Measurements from ENCODE around the gene ARPC2. TPM values are rescaled to one million over a fixed set of nuclear protein-coding genes. Genes with fewer than 3 reads are reported as not detected.

Gene ARPC2
- total RNA-seq, 1 experiment from 2014 or later = 213 TPM

DNA sequence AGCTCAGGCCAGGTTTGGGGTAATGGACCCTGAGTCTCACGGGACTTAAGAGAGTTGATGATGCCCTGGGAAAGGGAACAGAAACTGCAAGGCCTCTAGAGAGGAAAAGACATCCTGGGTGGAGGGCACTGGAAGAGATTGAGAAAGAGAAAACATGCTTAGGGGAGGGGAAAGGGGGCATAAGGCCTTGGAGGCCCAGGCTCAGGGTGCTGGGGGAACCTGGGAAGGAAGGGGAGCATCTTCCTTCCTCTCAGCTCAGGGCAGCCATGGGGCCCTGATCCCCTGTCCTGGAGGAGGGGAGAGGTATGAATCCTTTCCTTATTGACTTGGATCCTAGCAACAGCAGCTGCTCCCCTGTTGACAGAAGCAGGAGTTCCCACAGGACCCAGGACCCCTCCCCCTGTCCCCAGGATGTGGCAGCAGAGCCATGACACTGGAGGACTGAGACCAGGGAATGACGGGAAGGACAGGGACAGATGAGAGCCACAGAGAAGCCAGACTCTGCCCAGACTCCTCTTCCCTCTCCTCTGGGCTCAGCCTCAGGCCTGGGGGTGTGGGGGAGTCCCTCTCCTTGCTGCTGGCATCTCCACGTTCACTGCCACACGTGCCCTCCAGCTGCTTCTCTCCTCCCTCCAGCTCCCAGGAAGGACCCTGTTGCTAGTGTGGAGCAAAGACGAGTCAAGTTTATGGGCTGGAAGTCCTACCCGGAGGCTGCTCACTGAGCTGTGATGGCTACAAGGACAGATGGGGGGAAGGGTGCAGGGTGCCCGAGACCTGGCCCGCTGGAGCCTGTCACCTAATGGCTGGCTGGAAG is 44.6 kb downstream of the ARPC2 start:
- no peak for DNase-seq
- H3K79me2 ChIP-seq (ENCODE audit: low read length) = no peaks in the 10 kb centered on the region
- no TSS peak for BruUV-seq (replicated peaks)
- no peak overlapping the region for H3K27ac ChIP-seq (ENCODE audit: low read length)
- ChIA-PET CTCF (interaction anchor here (0.6 kb wide), 1 partner anchor 92 kb away, joined by 3 read pairs; no protein-coding TSS in a partner anchor), POLR2A (ENCODE audit: unreplicated experiment) (no interaction called here)
- intact Hi-C loops (cut with micrococcal nuclease) = no loop called here
- H3K4me3 ChIP-seq (ENCODE audit: low read length) = no peak overlapping the region
- peaks cover 7% of the 10 kb centered on the region for H3K36me3 ChIP-seq (ENCODE audit: low read depth, low read length)
- H3K9me3 ChIP-seq (ENCODE audit: low read length) = no peaks in the 10 kb centered on the region
- no peaks in the 10 kb centered on the region for H3K9me2 ChIP-seq (replicated peaks; ENCODE audit: low read length)
- TF ChIP-seq EZH2phosphoT487 (IDR thresholded peaks at IDR 0.05; ENCODE audit: borderline replicate concordance, low read length) = no peak
- no peak for TF ChIP-seq EZH2 (IDR thresholded peaks at IDR 0.05; ENCODE audit: low read length, unreplicated experiment)
- TF ChIP-seq, protein P1, sequence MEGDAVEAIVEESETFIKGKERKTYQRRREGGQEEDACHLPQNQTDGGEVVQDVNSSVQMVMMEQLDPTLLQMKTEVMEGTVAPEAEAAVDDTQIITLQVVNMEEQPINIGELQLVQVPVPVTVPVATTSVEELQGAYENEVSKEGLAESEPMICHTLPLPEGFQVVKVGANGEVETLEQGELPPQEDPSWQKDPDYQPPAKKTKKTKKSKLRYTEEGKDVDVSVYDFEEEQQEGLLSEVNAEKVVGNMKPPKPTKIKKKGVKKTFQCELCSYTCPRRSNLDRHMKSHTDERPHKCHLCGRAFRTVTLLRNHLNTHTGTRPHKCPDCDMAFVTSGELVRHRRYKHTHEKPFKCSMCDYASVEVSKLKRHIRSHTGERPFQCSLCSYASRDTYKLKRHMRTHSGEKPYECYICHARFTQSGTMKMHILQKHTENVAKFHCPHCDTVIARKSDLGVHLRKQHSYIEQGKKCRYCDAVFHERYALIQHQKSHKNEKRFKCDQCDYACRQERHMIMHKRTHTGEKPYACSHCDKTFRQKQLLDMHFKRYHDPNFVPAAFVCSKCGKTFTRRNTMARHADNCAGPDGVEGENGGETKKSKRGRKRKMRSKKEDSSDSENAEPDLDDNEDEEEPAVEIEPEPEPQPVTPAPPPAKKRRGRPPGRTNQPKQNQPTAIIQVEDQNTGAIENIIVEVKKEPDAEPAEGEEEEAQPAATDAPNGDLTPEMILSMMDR (conservative IDR thresholded peaks at IDR 0.05; ENCODE audit: low read depth, low read length) = no peak
- no peak for ATAC-seq
- H4K20me1 ChIP-seq (ENCODE audit: low read length) = no peaks in the 10 kb centered on the region
- H3K4me2 ChIP-seq (ENCODE audit: low read length) = no peak overlapping the region
- H3F3A ChIP-seq (ENCODE audit: low read length, unreplicated experiment) = no peaks in the 10 kb centered on the region
- no peaks in the 10 kb centered on the region for H3K27me3 ChIP-seq (ENCODE audit: low read length)
- no peak overlapping the region for H3K9ac ChIP-seq (ENCODE audit: low read length)
- H2AFZ ChIP-seq (ENCODE audit: low read length) = no peak overlapping the region
- H3K4me1 ChIP-seq (ENCODE audit: insufficient read depth, low read length) = no peaks in the 10 kb centered on the region

DNA sequence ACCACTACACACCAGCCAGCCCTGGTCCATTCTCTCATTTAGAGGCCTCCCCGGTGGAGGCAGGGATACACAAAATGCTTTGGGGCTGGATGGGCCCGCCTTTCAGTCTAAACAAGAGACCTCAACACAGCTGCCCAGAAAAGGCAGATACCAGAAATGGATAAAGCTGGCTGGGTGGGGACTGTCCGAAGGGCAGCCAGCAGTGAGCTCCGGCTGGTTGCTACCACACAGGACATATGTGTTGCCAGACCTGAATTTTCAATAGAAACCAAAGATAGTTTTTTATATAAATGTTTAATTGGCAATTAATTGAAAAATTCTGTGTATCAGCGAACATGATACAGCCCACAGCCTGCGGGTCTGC is 45.2 kb downstream of the ARPC2 start:
- H3K4me2 ChIP-seq (ENCODE audit: low read length) = no peak overlapping the region
- H3F3A ChIP-seq (ENCODE audit: low read length, unreplicated experiment) = no peaks in the 10 kb centered on the region
- no peaks in the 10 kb centered on the region for H3K4me1 ChIP-seq (ENCODE audit: insufficient read depth, low read length)
- H3K9me2 ChIP-seq (replicated peaks; ENCODE audit: low read length) = no peaks in the 10 kb centered on the region
- no peaks in the 10 kb centered on the region for H4K20me1 ChIP-seq (ENCODE audit: low read length)
- H3K36me3 ChIP-seq (ENCODE audit: low read depth, low read length) = peaks cover 7% of the 10 kb centered on the region
- no peaks in the 10 kb centered on the region for H3K9me3 ChIP-seq (ENCODE audit: low read length)
- no peaks in the 10 kb centered on the region for H3K79me2 ChIP-seq (ENCODE audit: low read length)
- H3K9ac ChIP-seq (ENCODE audit: low read length) = no peak overlapping the region
- no peaks in the 10 kb centered on the region for H3K27me3 ChIP-seq (ENCODE audit: low read length)
- no peak overlapping the region for H2AFZ ChIP-seq (ENCODE audit: low read length)
- no peak overlapping the region for H3K27ac ChIP-seq (ENCODE audit: low read length)
- ATAC-seq = no peak
- intact Hi-C loops (cut with micrococcal nuclease) = no loop called here
- CTCF ChIA-PET = no interaction called here
- DNase-seq = no peak
- H3K4me3 ChIP-seq (ENCODE audit: low read length) = no peak overlapping the region
- no TSS peak for BruUV-seq (replicated peaks)
- POLR2A ChIA-PET (ENCODE audit: unreplicated experiment) = no interaction called here
- TF ChIP-seq, protein P1 (conservative IDR thresholded peaks at IDR 0.05; ENCODE audit: low read depth, low read length) = no peak
- no peak for TF ChIP-seq EZH2phosphoT487 (IDR thresholded peaks at IDR 0.05; ENCODE audit: borderline replicate concordance, low read length)
- no peak for TF ChIP-seq EZH2 (IDR thresholded peaks at IDR 0.05; ENCODE audit: low read length, unreplicated experiment)
